Measurements from ENCODE around the gene ENO3. TPM values are rescaled to one million over a fixed set of nuclear protein-coding genes. Genes with fewer than 3 reads are reported as not detected.
"Not testable (repeated sequence)": the region's sequence is repeated elsewhere in the genome, so short reads cannot be mapped to it uniquely, and the experiment has no call there.

The ENO3 gene
- total RNA-seq, 1 experiment from 2014 or later, result 29.0 TPM

GRCh38 chr17:4903051-4903818 is 47.7 kb upstream of the ENO3 start, which contains the start of gene CHRNE:
CHRNE (minus strand) TSS chr17:4903098; CDS start chr17:4903063, 35 bp downstream.
- Histone ChIP-seq H3K27ac (0 out of 2 replicates have a peak within 1 kb of the TSS, but pooled peaks have one; percentile 7), H3K79me2 (ENCODE audit: low read depth) (no peaks in the 10 kb centered on the region), H3K4me2 (peak within 1 kb of the TSS; percentile 56), H4K20me1 (ENCODE audit: insufficient read depth) (no peaks in the 10 kb centered on the region), H3K9me2 (ENCODE audit: insufficient read depth) (no peaks in the 10 kb centered on the region), H3K27me3 (ENCODE audit: insufficient read depth, low read depth) (no peaks in the 10 kb centered on the region), H2AFZ (no peak within 1 kb of the TSS), H3K9me3 (ENCODE audit: insufficient read depth, low read depth) (no peaks in the 10 kb centered on the region), H3K4me3 (no peak within 1 kb of the TSS), H3K36me3 (ENCODE audit: low read depth) (no peaks in the 10 kb centered on the region), H3K4me1 (replicated peaks; ENCODE audit: insufficient read depth) (peaks cover 13% of the 10 kb centered on the region), H3F3A (ENCODE audit: insufficient read depth, low read depth) (peaks cover 24% of the 10 kb centered on the region; the same call in 1 of the 2 replicates)
- intact Hi-C loops (cut with micrococcal nuclease; ENCODE audit: unreplicated experiment), result loop anchor here (1.0 to 10.0 kb wide), 5 partner anchors 84 to 478 kb away; partner anchors contain the start of genes ARRB2, CAMTA2 and MED11
- no TSS peak for BruUV-seq (replicated peaks)
- ChIA-PET CTCF (interaction anchor here (0.6 to 1.5 kb wide), 6 partner anchors 20 to 193 kb away, joined by 3 to 6 read pairs (median 3); partner anchors contain the start of gene PSMB6), POLR2A (ENCODE audit: unreplicated experiment) (interaction anchor here (0.6 kb wide), 1 partner anchor 317 kb away, joined by 5 read pairs; no protein-coding TSS in a partner anchor)
- TF ChIP-seq CTCF (conservative IDR thresholded peaks at IDR 0.05) (peak; percentile 94), EZH2 (IDR thresholded peaks at IDR 0.05; ENCODE audit: low read depth) (no peak)
- DNase-seq, result peak; percentile 62 to 83

- POLR2A ChIA-PET (ENCODE audit: unreplicated experiment), result interaction anchor here (0.6 kb wide), 1 partner anchor 187 kb away, joined by 3 read pairs; no protein-coding TSS in a partner anchor
These were observed 44.3 kb upstream of the ENO3 start for GRCh38 chr17:4906642-4907041.

GRCh38 chr17:4908301-4908700 is 42.6 kb upstream of the ENO3 start:
- no peak overlapping the region for H3K27ac ChIP-seq
- H4K20me1 ChIP-seq (ENCODE audit: insufficient read depth), result no peaks in the 10 kb centered on the region
- H2AFZ ChIP-seq, result no peak overlapping the region
- TF ChIP-seq CTCF (conservative IDR thresholded peaks at IDR 0.05) (no peak), EZH2 (IDR thresholded peaks at IDR 0.05; ENCODE audit: low read depth) (no peak)
- H3F3A ChIP-seq (ENCODE audit: insufficient read depth, low read depth), result peaks cover 23% of the 10 kb centered on the region; the same call in 1 of the 2 replicates
- no peaks in the 10 kb centered on the region for H3K36me3 ChIP-seq (ENCODE audit: low read depth)
- ChIA-PET POLR2A (ENCODE audit: unreplicated experiment) (interaction anchor here (0.6 to 1.9 kb wide), 6 partner anchors 32 to 1528 kb away, joined by 3 to 20 read pairs (median 6); partner anchors contain the start of genes RNF167, SLC25A11 and SPAG7), CTCF (interaction anchor here (0.6 to 1.8 kb wide), 9 partner anchors 32 to 316 kb away, joined by 3 to 16 read pairs (median 6); partner anchors contain the start of genes RNF167, SLC25A11 and SPAG7)
- intact Hi-C loops (cut with micrococcal nuclease; ENCODE audit: unreplicated experiment), result loop anchor here (2.0 to 10.0 kb wide), 3 partner anchors 40 to 484 kb away; partner anchors contain the start of gene PFN1
- H3K4me1 ChIP-seq (replicated peaks; ENCODE audit: insufficient read depth), result peaks cover 20% of the 10 kb centered on the region
- H3K27me3 ChIP-seq (ENCODE audit: insufficient read depth, low read depth), result no peaks in the 10 kb centered on the region
- no peak overlapping the region for H3K4me2 ChIP-seq
- BruUV-seq (replicated peaks), result no TSS peak
- no peaks in the 10 kb centered on the region for H3K79me2 ChIP-seq (ENCODE audit: low read depth)
- no peak overlapping the region for H3K4me3 ChIP-seq
- no peaks in the 10 kb centered on the region for H3K9me2 ChIP-seq (ENCODE audit: insufficient read depth)
- DNase-seq, result no peak
- no peaks in the 10 kb centered on the region for H3K9me3 ChIP-seq (ENCODE audit: insufficient read depth, low read depth)

More at GRCh38 chr17:4906642-4907041, 44.3 kb upstream of the ENO3 start:
- H3K27me3 ChIP-seq (ENCODE audit: insufficient read depth, low read depth); DNase-seq; H2AFZ ChIP-seq; H3K79me2 ChIP-seq (ENCODE audit: low read depth); H3K9me2 ChIP-seq (ENCODE audit: insufficient read depth); H3K27ac ChIP-seq; H4K20me1 ChIP-seq (ENCODE audit: insufficient read depth); H3K36me3 ChIP-seq (ENCODE audit: low read depth); H3K4me3 ChIP-seq; H3K9me3 ChIP-seq (ENCODE audit: insufficient read depth, low read depth); BruUV-seq (replicated peaks); H3K4me2 ChIP-seq; CTCF ChIA-PET: not testable (repeated sequence)
- intact Hi-C loops (cut with micrococcal nuclease; ENCODE audit: unreplicated experiment), result loop anchor here (5.0 to 10.0 kb wide), 2 partner anchors 269 to 482 kb away; no protein-coding TSS in a partner anchor
- peaks cover 39% of the 10 kb centered on the region; the same call in 1 of the 2 replicates for H3F3A ChIP-seq (ENCODE audit: insufficient read depth, low read depth)
- peaks cover 29% of the 10 kb centered on the region for H3K4me1 ChIP-seq (replicated peaks; ENCODE audit: insufficient read depth)

Data from PC-9 (cell line).